Small intestine (tissue), 7 donors: ENCODE measurements around the gene HOXB3. TPM values are rescaled to one million over a fixed set of nuclear protein-coding genes. Genes with fewer than 3 reads are reported as not detected.

Experiments used
- DNase-seq, 2 donors: peaks; one replicate each; pipeline versions ENCODE4 v3.0.0 to v3.0.0-alpha.2; 2013
- FAIRE-seq: peaks from 2 replicates; lab custom pipeline; 2012; peaks lifted over from hg19 to GRCh38; lab: Jason Lieb, UNC
- H3K27ac ChIP-seq, 3 donors: one replicate each; pipeline ENCODE4 v1.5.1; 2013; ENCODE audit warnings: low read length in 2 of 3, mild to moderate bottlenecking in 2 of 3, control low read depth in 1 of 3, inconsistent platforms in 1 of 3, low read depth in 1 of 3, moderate library complexity in 1 of 3
- H3K27me3 ChIP-seq, 3 donors: one replicate each; pipeline ENCODE4 v1.6.1; 2013; ENCODE audit warnings: low read length in 3 of 3, inconsistent platforms in 1 of 3; ENCODE audit not compliant: control insufficient read depth in 3 of 3, insufficient read depth in 3 of 3
- H3K36me3 ChIP-seq, 3 donors: one replicate each; pipeline ENCODE4 v1.6.1; 2013; ENCODE audit warnings: low read length in 3 of 3, inconsistent platforms in 1 of 3, low read depth in 1 of 3, mild to moderate bottlenecking in 1 of 3, moderate library complexity in 1 of 3; ENCODE audit not compliant: control insufficient read depth in 3 of 3, insufficient read depth in 2 of 3
- H3K4me1 ChIP-seq, 3 donors: one replicate each; pipeline ENCODE4 v1.6.1; 2013; ENCODE audit warnings: low read length in 2 of 3, inconsistent platforms in 1 of 3, low read depth in 1 of 3, mild to moderate bottlenecking in 1 of 3, moderate library complexity in 1 of 3; ENCODE audit not compliant: control insufficient read depth in 3 of 3, insufficient read depth in 2 of 3
- H3K4me3 ChIP-seq, 3 donors: one replicate each; pipeline ENCODE4 v1.5.1; 2013; ENCODE audit warnings: low read length in 3 of 3, control low read depth in 1 of 3, inconsistent platforms in 1 of 3, low read depth in 1 of 3, mild to moderate bottlenecking in 1 of 3, moderate library complexity in 1 of 3
- H3K9me3 ChIP-seq, 2 donors: one replicate each; pipeline ENCODE4 v1.6.1; 2013; ENCODE audit warnings: low read depth in 1 of 2, low read length in 1 of 2; ENCODE audit not compliant: control insufficient read depth in 2 of 2, insufficient read depth in 1 of 2
- whole genome bisulfite sequencing, 3 donors: extraction: QIAGEN DNeasy Blood & Tissue Kit; methylation state at CpG; one replicate each; pipeline ENCODE4 v1.1.7; 2013; 5-methylcytosine and 5-hydroxymethylcytosine counted together
- polyA plus RNA-seq, 4 donors: library from polyadenylated mRNA; stranded (reverse) in 3 of 4; unstranded in 1 of 4; fragments of 200-250 nt in 3 of 4; fragments of 120-200 nt in 1 of 4; gene quantifications; one replicate each; pipeline versions ENCODE4 v1.2.1 to v1.2.3, GENCODE V29; 2013
- donor health status: healthy with polysubstance abuse.
- donor health status: control.
- donor health status: control.
- donor health status: Bipolar disorder and iron deficiency.
- donor health status: healthy.

Gene HOXB3
- polyA plus RNA-seq, 4 donors, result 1.4 to 19.6 (median 5.7) TPM; not detected in 1

DNA sequence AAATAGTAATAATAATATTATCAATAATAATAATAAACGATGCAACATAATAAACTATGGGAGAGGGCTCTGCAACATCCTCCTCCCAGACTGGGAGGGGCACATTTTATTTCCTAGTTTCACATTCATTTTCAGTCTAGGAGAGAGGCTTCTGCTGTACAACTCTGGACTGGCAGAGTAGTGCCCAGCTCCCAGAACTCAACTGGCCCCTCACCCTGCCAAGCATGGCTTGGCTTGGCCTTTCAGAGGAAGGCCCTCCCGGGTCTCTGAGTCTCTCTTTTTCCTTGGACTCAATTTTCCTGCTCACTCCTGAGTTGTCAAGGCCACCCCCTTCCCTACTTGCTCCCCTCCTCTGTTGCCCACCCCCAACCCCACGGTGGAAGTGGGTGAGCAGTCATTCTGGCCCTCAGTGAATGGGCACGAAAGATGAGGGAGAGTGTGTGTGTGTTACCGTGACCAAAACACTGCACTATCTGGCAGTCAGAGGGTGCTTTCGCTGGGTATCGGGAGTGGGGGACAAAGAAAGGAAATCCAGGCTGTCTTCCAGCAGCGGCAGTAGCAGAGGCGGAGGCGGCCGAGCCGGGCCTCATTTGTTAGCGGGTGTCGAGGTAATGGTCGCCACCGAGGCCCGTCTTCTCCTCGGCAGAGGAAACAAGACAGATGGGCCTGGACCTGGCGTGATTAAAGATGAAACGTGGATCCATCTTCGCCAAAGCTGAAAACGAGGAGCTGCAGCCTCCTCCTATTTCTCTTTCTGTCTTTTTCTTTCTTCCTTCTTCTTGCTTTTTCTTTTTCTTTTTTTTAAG is 14.2 kb downstream of the HOXB3 start:
- H3K27ac ChIP-seq, result peak overlapping the region in 2 of 3 donors; percentile 84 to 85
- FAIRE-seq (no peak), DNase-seq (no peak)
- H3K27me3 ChIP-seq, result peaks cover 3 to 96% (median 4%) of the 10 kb centered on the region in 3 donors
- H3K4me1 ChIP-seq, result peaks cover 0 to 36% (median 2%) of the 10 kb centered on the region in 3 donors
- H3K9me3 ChIP-seq, result no peaks in the 10 kb centered on the region
- 16 to 30% (median 29%) methylated on average over 22 of the region's 22 CpGs for WGBS, 3 donors
- H3K4me3 ChIP-seq, result peak overlapping the region in 1 of 3 donors; percentile 21
- peaks cover 0 to 36% (median 0%) of the 10 kb centered on the region in 3 donors for H3K36me3 ChIP-seq

DNA sequence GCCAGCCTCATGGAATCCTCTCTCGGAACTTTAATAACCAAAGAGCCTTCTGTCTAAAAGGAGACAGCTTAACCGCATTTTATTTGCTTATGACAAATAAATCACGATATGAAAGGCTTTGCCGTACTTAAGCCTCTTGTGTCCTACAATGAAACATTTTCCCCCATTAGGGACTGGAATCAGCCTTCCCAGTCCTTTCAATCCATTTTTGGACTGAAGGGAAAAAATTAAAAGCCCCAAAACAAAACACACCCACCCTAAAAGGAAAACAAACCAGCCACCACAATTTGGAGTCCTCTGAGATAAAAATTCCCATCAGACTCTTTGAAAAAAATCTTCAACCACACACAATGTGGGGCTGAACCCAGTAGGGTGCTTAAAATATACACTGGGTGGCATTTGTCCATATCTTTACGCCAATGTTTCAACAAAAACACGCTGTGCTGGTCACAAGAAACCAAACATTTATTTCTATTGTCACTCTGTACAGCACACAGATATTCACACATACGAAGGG is 14.9 kb downstream of the HOXB3 start:
- peak overlapping the region in 1 of 3 donors; percentile 28 for H3K4me3 ChIP-seq
- WGBS, 3 donors, result 19 to 35% (median 30%) methylated on average over 7 of the region's 7 CpGs
- H3K4me1 ChIP-seq, result peaks cover 0 to 34% (median 2%) of the 10 kb centered on the region in 3 donors
- no peak for DNase-seq
- FAIRE-seq, result no peak
- no peaks in the 10 kb centered on the region for H3K9me3 ChIP-seq
- H3K36me3 ChIP-seq, result peaks cover 0 to 42% (median 0%) of the 10 kb centered on the region in 3 donors
- H3K27ac ChIP-seq, result peak overlapping the region in 2 of 3 donors; percentile 67 to 85
- H3K27me3 ChIP-seq, result peaks cover 4 to 96% (median 5%) of the 10 kb centered on the region in 3 donors

DNA sequence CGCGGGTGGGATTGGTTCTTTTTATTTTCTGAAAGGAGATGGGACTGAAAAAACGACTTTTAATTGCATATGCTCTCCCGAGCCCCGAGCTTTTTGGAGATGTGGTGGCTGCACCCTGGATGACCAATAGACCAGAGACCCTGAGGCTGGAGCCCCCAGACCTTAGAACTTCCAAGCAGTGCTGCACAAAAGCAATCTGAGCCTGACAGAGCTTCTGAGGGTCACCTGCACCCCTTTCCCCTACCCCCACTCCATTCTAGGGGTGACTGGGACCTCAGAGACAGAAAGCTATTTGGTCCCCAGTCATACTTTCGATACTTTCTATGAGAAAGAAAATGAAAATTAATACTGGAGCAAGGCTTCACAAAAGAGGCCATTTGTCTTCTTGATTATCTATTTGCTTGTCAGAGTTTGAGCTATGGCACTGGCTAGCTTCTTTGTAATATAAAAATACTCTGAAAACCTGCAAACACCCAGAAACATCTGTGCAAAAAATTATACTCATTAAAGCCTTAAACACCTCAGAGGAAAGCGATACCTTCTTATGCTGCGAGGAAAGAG is 15.5 kb downstream of the HOXB3 start:
- WGBS, 3 donors, result 23 to 37% (median 36%) methylated on average over 8 of the region's 8 CpGs
- Histone ChIP-seq H3K4me3 (peak overlapping the region in 1 of 3 donors; percentile 28), H3K36me3 (peaks cover 0 to 42% (median 0%) of the 10 kb centered on the region in 3 donors), H3K27ac (peak overlapping the region in 2 of 3 donors; percentile 67 to 85), H3K27me3 (peaks cover 4 to 96% (median 5%) of the 10 kb centered on the region in 3 donors), H3K9me3 (no peaks in the 10 kb centered on the region), H3K4me1 (peaks cover 0 to 34% (median 2%) of the 10 kb centered on the region in 3 donors)
- FAIRE-seq (no peak), DNase-seq (no peak)

DNA sequence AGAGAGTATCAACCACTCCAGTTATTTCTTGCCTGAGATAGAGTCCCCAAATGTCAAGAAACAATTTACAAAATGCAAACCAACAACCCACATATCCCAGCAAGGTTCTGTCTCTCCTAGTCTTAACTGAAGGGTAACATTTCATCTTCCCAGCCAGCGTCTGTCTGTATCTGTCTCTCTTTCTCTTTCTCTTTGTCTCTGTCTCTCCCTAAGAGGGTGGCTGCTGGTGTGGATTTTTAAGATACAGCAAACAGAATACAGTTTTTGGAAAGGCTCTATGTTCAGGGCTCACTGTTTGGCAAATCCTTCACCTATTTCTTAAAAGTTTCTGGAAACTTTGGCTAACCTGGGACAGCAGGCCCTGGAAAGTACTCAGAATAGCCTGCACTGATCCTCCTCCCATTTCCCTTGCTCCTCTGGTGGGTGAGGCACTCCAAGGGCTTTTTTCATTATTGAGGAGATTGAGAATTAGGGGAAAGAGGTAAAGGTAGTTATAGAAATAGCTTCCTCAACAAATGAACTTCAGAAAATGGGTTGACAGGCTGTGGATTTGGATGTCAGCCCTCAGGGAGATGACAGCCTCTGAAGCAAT is 18.1 kb downstream of the HOXB3 start:
- DNase-seq (no peak), FAIRE-seq (no peak)
- Histone ChIP-seq H3K27me3 (peaks cover 2 to 98% (median 4%) of the 10 kb centered on the region in 3 donors), H3K4me1 (peaks cover 0 to 34% (median 3%) of the 10 kb centered on the region in 3 donors), H3K4me3 (peak overlapping the region in 1 of 3 donors; percentile 25), H3K36me3 (peaks cover 0 to 42% (median 0%) of the 10 kb centered on the region in 3 donors), H3K9me3 (no peaks in the 10 kb centered on the region), H3K27ac (peak overlapping the region in 2 of 3 donors; percentile 82 to 85)
- 30 to 50% (median 39%) methylated on average over 1 of the region's 1 CpG for WGBS, 3 donors

DNA sequence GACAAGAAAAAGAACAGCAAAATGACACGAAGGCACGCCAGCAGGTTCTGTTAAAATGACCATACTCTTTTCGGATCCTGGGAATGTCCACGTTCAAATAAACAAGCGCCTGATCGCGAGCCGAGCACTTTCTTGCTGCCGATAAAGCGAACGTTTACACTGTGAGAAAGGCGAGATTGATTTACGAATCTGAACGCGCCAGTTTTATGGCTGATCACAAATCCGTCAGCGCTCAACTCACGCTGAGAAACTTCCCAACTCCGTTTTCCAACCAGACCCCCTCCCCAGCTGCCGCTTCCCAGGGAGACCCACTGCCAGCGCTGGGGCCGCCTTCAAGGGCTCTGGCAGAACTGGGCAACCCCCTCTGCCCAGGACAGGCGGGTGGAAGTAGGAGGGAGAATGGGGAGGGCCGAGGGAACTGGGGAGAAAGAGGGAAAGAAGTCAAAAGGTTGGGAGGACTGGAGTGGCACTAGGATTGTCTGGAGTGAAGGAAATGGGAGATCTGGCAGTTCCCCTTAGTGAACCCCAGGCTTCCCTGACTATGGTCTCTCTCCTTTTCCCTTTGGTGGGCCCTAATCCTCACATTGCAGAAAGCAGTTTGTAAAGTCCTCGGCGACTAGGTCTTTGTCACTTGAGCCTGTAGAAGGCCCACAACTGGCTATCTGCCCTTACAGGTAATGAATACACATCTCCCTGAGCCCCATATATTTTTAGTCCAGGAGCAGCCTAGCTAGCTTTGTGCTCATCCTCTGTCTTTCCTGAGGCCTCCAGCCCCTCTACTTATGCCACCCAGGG is 18.8 kb downstream of the HOXB3 start:
- Histone ChIP-seq H3K36me3 (peaks cover 0 to 38% (median 0%) of the 10 kb centered on the region in 3 donors), H3K27ac (peak overlapping the region in 2 of 3 donors; percentile 82 to 85), H3K4me1 (peaks cover 0 to 38% (median 7%) of the 10 kb centered on the region in 3 donors), H3K9me3 (no peaks in the 10 kb centered on the region), H3K4me3 (peak overlapping the region in 1 of 3 donors; percentile 25), H3K27me3 (peaks cover 0 to 99% (median 2%) of the 10 kb centered on the region in 3 donors)
- WGBS, 3 donors, result 23 to 31% (median 28%) methylated on average over 26 of the region's 26 CpGs
- FAIRE-seq (no peak), DNase-seq (no peak)

DNA sequence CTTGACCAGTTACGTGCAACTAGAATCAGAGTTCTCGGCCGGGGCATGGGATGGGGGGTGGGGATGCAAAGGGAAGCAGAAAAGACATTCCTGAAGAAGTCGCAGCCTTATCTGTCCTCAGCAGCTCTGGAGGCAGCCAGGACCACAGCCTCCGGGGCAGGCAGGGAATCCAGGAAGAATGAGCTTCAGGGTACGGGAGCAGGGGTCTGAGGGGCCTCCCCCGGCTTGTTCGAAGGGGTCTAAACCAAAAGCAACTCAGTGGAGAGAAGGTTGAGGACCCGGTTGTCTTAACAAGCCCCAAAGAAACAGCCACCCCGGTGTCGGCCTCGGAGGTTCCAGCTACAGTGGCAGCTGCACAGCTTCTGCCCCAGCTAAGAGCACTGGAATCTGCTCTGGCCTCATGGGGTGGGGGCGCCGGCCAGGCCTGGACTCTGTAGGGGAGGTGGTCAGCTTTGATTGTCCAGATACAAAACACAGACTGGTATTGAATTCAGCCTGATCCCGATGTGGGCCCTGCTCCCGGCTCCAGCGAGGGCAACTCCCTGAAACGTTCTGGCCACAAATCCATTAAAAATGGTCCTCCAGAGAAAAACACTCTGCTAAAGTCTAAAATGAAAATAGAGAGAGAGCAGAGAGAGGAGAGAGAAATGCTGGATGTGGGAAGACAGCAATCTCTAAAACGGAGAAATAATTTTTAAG is 19.6 kb downstream of the HOXB3 start:
- H3K27ac ChIP-seq, result peak overlapping the region in 2 of 3 donors; percentile 82 to 85
- 17 to 28% (median 25%) methylated on average over 19 of the region's 19 CpGs for WGBS, 3 donors
- H3K27me3 ChIP-seq, result peaks cover 0 to 99% (median 2%) of the 10 kb centered on the region in 3 donors
- DNase-seq, result no peak
- H3K4me1 ChIP-seq, result peaks cover 0 to 41% (median 4%) of the 10 kb centered on the region in 3 donors
- no peaks in the 10 kb centered on the region for H3K9me3 ChIP-seq
- peaks cover 0 to 32% (median 0%) of the 10 kb centered on the region in 3 donors for H3K36me3 ChIP-seq
- H3K4me3 ChIP-seq, result peak overlapping the region in 1 of 3 donors; percentile 25
- FAIRE-seq, result no peak

DNA sequence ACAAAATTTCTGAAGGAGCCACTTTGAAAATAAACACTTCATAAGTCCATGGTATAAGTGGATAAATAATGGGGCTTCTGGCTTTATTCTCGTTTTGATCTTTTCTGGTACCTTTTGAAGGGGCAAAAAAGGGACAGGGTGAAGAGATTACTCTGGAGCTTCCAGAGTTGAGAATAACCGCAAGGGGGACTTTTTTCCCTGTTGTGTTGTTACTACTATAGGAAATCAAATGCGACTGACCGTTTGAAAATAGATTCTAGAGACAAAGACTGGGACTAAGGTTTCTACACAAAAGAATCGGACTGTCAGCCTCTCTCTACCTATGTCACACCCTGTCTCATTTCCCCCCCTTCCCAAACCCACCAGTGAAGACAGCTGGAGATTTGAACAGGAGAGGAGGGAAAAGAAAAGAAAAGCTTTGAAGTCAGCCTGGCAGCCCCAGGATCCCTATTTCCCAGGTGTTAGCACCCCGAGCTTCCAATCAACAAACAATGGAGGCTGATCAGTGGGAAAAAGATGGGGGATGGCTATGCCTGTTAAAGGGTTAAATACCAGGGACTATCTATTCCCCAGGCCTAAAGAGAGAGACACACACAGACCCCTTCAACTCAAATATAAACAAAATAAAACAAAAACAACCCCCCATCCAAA is 20.2 kb downstream of the HOXB3 start:
- peaks cover 0 to 45% (median 4%) of the 10 kb centered on the region in 3 donors for H3K4me1 ChIP-seq
- FAIRE-seq (no peak), DNase-seq (no peak)
- H3K27ac ChIP-seq, result peak overlapping the region in 2 of 3 donors; percentile 82 to 85
- 14 to 35% (median 34%) methylated on average over 6 of the region's 6 CpGs for WGBS, 3 donors
- H3K36me3 ChIP-seq, result peaks cover 0 to 35% (median 0%) of the 10 kb centered on the region in 3 donors
- H3K9me3 ChIP-seq, result no peaks in the 10 kb centered on the region
- H3K27me3 ChIP-seq, result peaks cover 0 to 99% (median 2%) of the 10 kb centered on the region in 3 donors
- H3K4me3 ChIP-seq, result peak overlapping the region in 1 of 3 donors; percentile 25
